Fibroblast of pulmonary artery (primary cell): ENCODE measurements around the gene S1PR2.
"Not testable (repeated sequence)": the region's sequence is repeated elsewhere in the genome, so short reads cannot be mapped to it uniquely, and the experiment has no call there.

Experiments
- DNase-seq: peaks from one replicate; pipeline ENCODE4 v3.0.0-alpha.2; 2010; ENCODE audit warnings: low read depth
- H3K4me3 ChIP-seq: replicated peaks from 2 replicates; pipeline ENCODE4 v1.5.1; 2011; ENCODE audit warnings: low read depth, mild to moderate bottlenecking, control low read depth, low read length, moderate library complexity
- CTCF ChIP-seq: IDR thresholded peaks from 2 replicates; pipeline ENCODE4 v1.5.1; 2011; ENCODE audit warnings: mild to moderate bottlenecking, control low read depth, low read length, inconsistent platforms; ENCODE audit errors: missing control alignments

Gene S1PR2

GRCh38 chr19:10201176-10201575 is 30.0 kb downstream of the S1PR2 start:
- no peak for DNase-seq
- no peak overlapping the region for H3K4me3 ChIP-seq
- no peak for TF ChIP-seq CTCF

- not testable (repeated sequence) for H3K4me3 ChIP-seq, DNase-seq
Measured at GRCh38 chr19:10200101-10200500, 31.0 kb downstream of the S1PR2 start.

GRCh38 chr19:10198889-10199644 is 32.1 kb downstream of the S1PR2 start:
- not testable (repeated sequence) for DNase-seq, H3K4me3 ChIP-seq

- TF ChIP-seq CTCF: no peak
- peak overlapping the region; percentile 86 for H3K4me3 ChIP-seq
- DNase-seq: no peak
Measured at GRCh38 chr19:10195199-10195519, 36.0 kb downstream of the S1PR2 start.

GRCh38 chr19:10194500-10195198 is 36.5 kb downstream of the S1PR2 start, which contains the start of gene DNMT1:
Gene DNMT1 (minus strand): TSS chr19:10194953. CDS start chr19:10194899, 54 bp downstream.
- H3K4me3 ChIP-seq: peak within 1 kb of the TSS; percentile 86
- no peak for TF ChIP-seq CTCF
- peak; percentile 98 for DNase-seq

DNA sequence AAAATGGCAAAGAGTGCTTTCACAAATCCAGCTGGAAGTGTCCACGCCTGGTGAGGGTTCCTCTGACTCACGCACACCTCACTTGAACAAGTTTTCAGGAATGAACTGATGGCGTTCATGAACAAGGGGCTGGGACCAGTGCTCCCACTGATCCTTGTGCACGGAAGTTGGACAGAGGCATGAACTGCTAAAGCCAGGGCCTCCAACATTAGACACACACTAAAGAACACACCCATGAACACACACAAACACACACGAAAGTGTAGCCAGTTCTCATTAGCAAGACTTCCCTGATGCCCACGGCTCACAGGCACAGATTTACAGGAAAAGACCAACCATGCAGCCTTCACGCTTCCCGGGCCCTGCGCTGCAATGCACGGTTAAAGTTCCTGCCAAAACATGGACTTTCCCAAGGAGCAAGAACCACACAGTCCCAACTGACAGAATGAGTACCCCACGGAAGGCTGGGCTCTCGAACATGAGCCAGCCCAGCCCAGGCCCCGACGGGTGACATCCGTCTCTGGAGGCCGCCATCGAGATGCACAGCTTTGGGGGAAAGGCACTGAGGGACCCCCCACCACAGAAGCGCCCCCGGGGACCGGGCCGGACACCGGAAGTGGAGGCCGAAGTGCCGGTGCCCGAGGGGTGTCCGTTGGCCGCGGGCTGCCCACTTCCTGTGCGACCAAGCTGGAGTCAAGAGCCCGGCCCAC is 37.2 kb downstream of the S1PR2 start:
- peak; percentile 40 for DNase-seq
- peak overlapping the region; percentile 86 for H3K4me3 ChIP-seq
- no peak for TF ChIP-seq CTCF

DNA sequence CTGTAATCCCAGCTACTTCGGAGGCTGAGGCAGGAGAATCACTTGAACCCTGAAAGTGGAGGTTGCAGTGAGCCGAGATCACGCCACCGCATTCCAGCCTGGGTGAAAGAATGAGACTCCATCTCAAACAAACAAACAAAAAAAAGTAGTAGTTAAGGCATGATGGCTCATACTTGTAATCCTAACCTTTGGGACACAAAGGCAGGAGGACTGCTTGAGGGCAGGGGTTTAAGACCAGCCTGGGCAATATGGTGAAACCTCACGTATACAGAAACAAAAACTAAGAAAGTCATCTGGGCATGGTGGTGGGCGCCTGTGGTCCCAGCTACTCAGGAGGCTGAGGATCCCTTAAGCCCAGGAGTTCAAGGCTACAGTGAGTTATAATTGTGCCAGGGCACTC is 38.2 kb downstream of the S1PR2 start:
- H3K4me3 ChIP-seq: no peak overlapping the region
- DNase-seq: no peak
- TF ChIP-seq CTCF: no peak

DNA sequence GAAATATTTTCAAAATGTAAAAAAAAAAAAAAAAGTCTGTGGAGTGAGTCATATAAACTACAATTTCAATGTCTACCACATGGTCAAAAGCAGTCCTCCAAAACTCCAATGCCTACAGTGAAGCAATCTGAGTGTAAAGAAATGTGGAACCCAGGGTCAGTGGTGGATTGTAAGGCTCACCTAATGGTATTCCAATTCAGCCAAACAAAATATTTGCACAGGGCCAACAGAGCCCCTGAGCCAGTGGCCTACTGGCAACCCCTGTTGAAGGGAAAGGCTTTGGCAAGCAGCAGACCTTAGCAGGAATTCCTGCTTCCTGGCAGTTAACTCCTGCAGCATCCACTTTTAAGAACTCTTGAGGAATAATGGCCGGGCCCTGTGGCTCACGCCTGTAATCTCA is 39.8 kb downstream of the S1PR2 start:
- peak; percentile 70 for DNase-seq
- no peak overlapping the region for H3K4me3 ChIP-seq
- no peak for TF ChIP-seq CTCF
